ENCODE results near the gene SLC5A12. TPM values are rescaled to one million over a fixed set of nuclear protein-coding genes. Genes with fewer than 3 reads are reported as not detected.

The SLC5A12 gene
- polyA plus RNA-seq, 1 donor from 2014 or later = not detected

GRCh38 chr11:26688701-26689100 is 33.2 kb downstream of the SLC5A12 start:
- H3K9ac ChIP-seq (ENCODE audit: low read length) = no peak overlapping the region
- H3K27ac ChIP-seq (ENCODE audit: low read length) = no peak overlapping the region
- no peaks in the 10 kb centered on the region for H3K9me3 ChIP-seq (ENCODE audit: low read length)
- no peaks in the 10 kb centered on the region for H3K27me3 ChIP-seq (ENCODE audit: insufficient read depth, low read depth, low read length)
- H3K79me2 ChIP-seq (replicated peaks; ENCODE audit: insufficient read depth, low read length) = no peaks in the 10 kb centered on the region
- H3K4me3 ChIP-seq (ENCODE audit: low read length) = no peak overlapping the region
- H3F3A ChIP-seq (ENCODE audit: insufficient read depth, low read length, poor library complexity, severe bottlenecking) = no peaks in the 10 kb centered on the region
- TF ChIP-seq MXI1 (conservative IDR thresholded peaks at IDR 0.05; ENCODE audit: poor library complexity, severe bottlenecking) = no peak
- TF ChIP-seq TAF1 (IDR thresholded peaks at IDR 0.05; ENCODE audit: low read depth) = no peak
- no peak for TF ChIP-seq REST (IDR thresholded peaks at IDR 0.05; ENCODE audit: borderline replicate concordance)
- no peak for TF ChIP-seq RAD21 (conservative IDR thresholded peaks at IDR 0.05)
- TF ChIP-seq EP300 (conservative IDR thresholded peaks at IDR 0.05; ENCODE audit: poor library complexity, severe bottlenecking) = no peak
- no peak for TF ChIP-seq POLR2AphosphoS5 (IDR thresholded peaks at IDR 0.05)
- TF ChIP-seq EZH2 (IDR thresholded peaks at IDR 0.05; ENCODE audit: borderline replicate concordance, insufficient read depth, low read length, poor library complexity, severe bottlenecking) = no peak
- TF ChIP-seq SMC3 (conservative IDR thresholded peaks at IDR 0.05; ENCODE audit: poor library complexity) = no peak
- no peak for TF ChIP-seq CTCF (IDR thresholded peaks at IDR 0.05; ENCODE audit: poor library complexity, severe bottlenecking)
- H2AFZ ChIP-seq (ENCODE audit: low read depth, low read length) = no peak overlapping the region
- no peaks in the 10 kb centered on the region for H3K9me2 ChIP-seq (ENCODE audit: insufficient read depth, low read length)
- no peaks in the 10 kb centered on the region for H4K20me1 ChIP-seq (ENCODE audit: insufficient read depth)
- no peaks in the 10 kb centered on the region for H3K36me3 ChIP-seq (ENCODE audit: insufficient read depth, low read length)
- H3K4me2 ChIP-seq (ENCODE audit: low read length) = no peak overlapping the region

- Histone ChIP-seq H3K9ac (ENCODE audit: low read length) (no peak overlapping the region), H3K4me2 (ENCODE audit: low read length) (no peak overlapping the region), H3K9me3 (ENCODE audit: low read length) (no peaks in the 10 kb centered on the region), H3K4me3 (ENCODE audit: low read length) (no peak overlapping the region), H3K79me2 (replicated peaks; ENCODE audit: insufficient read depth, low read length) (no peaks in the 10 kb centered on the region), H3K27me3 (ENCODE audit: insufficient read depth, low read depth, low read length) (no peaks in the 10 kb centered on the region), H3F3A (ENCODE audit: insufficient read depth, low read length, poor library complexity, severe bottlenecking) (no peaks in the 10 kb centered on the region), H3K36me3 (ENCODE audit: insufficient read depth, low read length) (no peaks in the 10 kb centered on the region), H3K27ac (ENCODE audit: low read length) (no peak overlapping the region), H2AFZ (ENCODE audit: low read depth, low read length) (no peak overlapping the region), H4K20me1 (ENCODE audit: insufficient read depth) (no peaks in the 10 kb centered on the region), H3K9me2 (ENCODE audit: insufficient read depth, low read length) (no peaks in the 10 kb centered on the region)
- TF ChIP-seq SMC3 (conservative IDR thresholded peaks at IDR 0.05; ENCODE audit: poor library complexity) (no peak), MXI1 (conservative IDR thresholded peaks at IDR 0.05; ENCODE audit: poor library complexity, severe bottlenecking) (no peak), CTCF (IDR thresholded peaks at IDR 0.05; ENCODE audit: poor library complexity, severe bottlenecking) (no peak), EZH2 (IDR thresholded peaks at IDR 0.05; ENCODE audit: borderline replicate concordance, insufficient read depth, low read length, poor library complexity, severe bottlenecking) (no peak), TAF1 (IDR thresholded peaks at IDR 0.05; ENCODE audit: low read depth) (no peak), REST (IDR thresholded peaks at IDR 0.05; ENCODE audit: borderline replicate concordance) (no peak), EP300 (conservative IDR thresholded peaks at IDR 0.05; ENCODE audit: poor library complexity, severe bottlenecking) (no peak), RAD21 (conservative IDR thresholded peaks at IDR 0.05) (no peak)
Measured at GRCh38 chr11:26687351-26687750, 34.5 kb downstream of the SLC5A12 start.

All from neural cell (in vitro differentiated cells).